GM18519 (cell line): ENCODE results near the gene SF3A1.
A peak's percentile ranks its signal among the peaks of the same experiment; 100 is the strongest.
"Not testable (repeated sequence)": the region's sequence is repeated elsewhere in the genome, so short reads cannot be mapped to it uniquely, and the experiment has no call there.

Source experiments
- ATAC-seq: cut with Tn5 transposase; IDR thresholded peaks from one replicate; pipeline ENCODE4 v1.9.1; 2021; ENCODE audit warnings: mild to moderate bottlenecking, moderate library complexity; ENCODE audit not compliant: unreplicated experiment, low FRiP score

The SF3A1 gene, protein sequence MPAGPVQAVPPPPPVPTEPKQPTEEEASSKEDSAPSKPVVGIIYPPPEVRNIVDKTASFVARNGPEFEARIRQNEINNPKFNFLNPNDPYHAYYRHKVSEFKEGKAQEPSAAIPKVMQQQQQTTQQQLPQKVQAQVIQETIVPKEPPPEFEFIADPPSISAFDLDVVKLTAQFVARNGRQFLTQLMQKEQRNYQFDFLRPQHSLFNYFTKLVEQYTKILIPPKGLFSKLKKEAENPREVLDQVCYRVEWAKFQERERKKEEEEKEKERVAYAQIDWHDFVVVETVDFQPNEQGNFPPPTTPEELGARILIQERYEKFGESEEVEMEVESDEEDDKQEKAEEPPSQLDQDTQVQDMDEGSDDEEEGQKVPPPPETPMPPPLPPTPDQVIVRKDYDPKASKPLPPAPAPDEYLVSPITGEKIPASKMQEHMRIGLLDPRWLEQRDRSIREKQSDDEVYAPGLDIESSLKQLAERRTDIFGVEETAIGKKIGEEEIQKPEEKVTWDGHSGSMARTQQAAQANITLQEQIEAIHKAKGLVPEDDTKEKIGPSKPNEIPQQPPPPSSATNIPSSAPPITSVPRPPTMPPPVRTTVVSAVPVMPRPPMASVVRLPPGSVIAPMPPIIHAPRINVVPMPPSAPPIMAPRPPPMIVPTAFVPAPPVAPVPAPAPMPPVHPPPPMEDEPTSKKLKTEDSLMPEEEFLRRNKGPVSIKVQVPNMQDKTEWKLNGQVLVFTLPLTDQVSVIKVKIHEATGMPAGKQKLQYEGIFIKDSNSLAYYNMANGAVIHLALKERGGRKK

GRCh38 chr22:30356449-30357235 lies at the start of gene SF3A1, which contains the start of gene CCDC157:
TSS of gene SF3A1 (minus strand) at chr22:30356894. CDS start at chr22:30356792, 102 bp downstream.
TSS of gene CCDC157 (plus strand) at chr22:30357007. CDS start at chr22:30366001, 8,994 bp downstream.
- ATAC-seq: peak; percentile 70

DNA sequence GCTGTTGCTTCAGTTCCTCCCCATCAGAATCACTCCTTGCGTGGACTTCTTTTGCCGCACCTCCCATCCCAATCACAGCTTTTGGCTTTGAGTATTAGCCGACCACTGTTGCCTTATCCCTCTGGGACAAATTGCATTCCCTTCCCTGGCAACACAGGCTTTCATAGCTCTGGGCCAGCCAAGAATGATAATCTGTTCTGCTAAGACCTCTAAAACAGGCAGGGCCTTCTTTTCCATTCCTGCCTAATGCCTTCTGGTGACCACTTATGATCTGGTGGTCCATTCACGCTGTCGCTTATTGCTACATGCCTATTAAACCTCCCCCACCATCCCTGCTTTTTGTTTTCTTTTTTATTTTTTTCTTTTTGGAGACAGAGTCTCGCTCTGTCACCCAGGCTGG lies 49.7 kb upstream of the SF3A1 start:
- ATAC-seq: no peak

DNA sequence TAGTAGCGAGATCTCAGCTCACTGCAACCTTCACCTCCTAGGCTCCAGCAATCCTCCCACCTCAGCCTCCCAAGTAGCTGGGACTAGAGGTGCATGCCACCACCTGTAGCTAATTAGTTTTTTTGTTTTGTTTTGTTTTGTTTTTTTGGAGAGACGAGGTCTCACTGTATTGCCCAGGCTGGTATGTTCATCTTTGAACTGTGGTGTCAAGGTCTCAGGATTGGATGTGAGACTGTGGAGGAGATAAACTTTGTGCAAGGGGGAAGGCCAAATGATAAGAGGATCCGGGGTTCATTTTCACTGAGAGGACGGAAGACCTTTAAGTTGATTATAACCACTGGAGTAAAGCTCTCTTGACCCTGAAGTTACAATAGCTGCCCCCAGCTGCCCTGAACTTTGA lies 49.0 kb upstream of the SF3A1 start:
- ATAC-seq: no peak

GRCh38 chr22:30404307-30404706 lies 47.6 kb upstream of the SF3A1 start:
- no peak for ATAC-seq

GRCh38 chr22:30402766-30403104 lies 46.0 kb upstream of the SF3A1 start:
- ATAC-seq: not testable (repeated sequence)

- no peak for ATAC-seq
Observed at GRCh38 chr22:30402028-30402765, 45.5 kb upstream of the SF3A1 start.

GRCh38 chr22:30401024-30401423 lies 44.3 kb upstream of the SF3A1 start:
- not testable (repeated sequence) for ATAC-seq

DNA sequence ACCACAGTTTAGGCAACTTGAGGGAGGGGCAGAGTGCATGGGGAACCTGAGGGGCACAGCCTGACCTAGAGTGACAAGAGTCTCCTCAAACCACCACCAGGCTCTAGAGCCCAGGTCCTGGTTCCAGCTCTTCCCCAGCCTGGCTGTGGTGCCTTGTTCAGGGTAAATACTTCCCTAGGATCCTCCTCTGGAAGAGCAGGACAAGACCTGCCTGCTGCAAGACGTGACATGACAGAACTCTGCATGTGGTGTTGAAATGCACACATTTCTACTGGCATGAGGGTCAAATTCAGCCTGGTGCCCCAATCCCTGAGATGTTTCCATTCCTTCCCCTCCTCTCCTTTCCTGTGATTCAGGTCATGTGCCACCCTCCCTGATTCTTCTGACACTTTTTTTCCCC lies 43.5 kb upstream of the SF3A1 start:
- ATAC-seq: no peak

DNA sequence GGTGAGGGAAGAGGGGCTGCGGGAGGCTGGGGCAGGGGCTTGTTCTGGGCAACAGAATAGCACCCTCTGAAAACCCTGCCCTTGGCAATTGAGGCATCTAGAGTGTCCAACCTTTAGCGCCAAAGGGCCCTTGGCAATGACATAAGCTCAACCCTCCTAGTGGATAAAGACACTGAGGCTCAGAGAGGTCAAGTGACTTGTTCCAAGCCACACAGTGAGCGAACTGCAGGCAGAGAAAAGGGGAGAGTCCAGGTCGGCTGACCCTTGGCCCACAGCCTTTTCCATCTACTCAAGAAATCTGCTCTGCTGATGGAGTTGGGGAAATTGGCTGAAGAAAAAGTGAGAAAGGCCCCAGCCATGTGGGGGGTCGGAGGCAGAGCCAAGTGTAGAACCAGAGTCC lies 43.0 kb upstream of the SF3A1 start:
- ATAC-seq: no peak

DNA sequence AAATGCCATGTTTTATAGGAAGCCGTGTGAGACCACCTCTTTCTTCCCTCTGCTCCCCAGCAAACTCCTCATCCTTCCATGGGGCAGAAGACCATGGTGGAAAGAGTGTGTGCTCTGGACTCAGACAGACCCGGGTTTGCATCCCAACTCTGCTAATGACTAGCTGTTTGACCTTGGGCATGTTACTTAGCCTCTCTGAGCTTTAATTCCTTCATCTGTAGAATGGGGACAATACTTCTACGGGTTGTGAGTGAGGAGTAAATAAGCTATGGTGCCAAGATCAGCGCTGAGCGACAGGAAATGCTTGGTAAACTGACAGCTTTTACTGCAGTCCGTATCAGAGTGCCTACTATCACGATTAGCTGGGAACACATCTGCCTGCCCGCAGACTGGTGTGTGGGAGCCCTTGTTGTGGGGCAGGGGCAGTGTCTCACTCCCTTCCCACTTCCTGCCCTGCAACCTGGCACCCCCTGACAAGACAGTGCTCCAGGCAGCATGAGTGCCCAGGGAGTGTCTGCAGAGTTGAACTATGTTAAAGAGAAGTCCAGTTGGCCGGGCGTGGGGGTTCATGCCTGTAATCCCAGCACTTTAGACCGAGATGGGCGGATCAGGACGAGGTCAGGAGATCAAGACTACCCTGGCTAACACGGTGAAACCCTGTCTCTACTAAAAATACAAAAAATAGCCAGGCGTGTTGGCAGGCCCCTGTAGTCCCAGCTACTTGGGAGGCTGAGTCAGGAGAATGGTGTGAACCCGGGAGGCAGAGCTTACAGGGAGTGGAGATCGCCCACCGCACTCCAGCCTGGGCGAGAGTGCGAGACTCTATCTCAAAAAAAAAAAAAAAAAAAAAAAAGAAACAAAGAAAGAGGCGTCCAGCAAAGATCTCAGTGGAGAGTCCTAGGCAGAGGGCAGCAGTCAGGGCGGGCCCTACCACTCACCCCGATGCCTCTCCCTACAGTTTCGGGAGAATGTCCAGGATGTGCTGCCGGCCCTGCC lies 42.3 kb upstream of the SF3A1 start:
- ATAC-seq: no peak

DNA sequence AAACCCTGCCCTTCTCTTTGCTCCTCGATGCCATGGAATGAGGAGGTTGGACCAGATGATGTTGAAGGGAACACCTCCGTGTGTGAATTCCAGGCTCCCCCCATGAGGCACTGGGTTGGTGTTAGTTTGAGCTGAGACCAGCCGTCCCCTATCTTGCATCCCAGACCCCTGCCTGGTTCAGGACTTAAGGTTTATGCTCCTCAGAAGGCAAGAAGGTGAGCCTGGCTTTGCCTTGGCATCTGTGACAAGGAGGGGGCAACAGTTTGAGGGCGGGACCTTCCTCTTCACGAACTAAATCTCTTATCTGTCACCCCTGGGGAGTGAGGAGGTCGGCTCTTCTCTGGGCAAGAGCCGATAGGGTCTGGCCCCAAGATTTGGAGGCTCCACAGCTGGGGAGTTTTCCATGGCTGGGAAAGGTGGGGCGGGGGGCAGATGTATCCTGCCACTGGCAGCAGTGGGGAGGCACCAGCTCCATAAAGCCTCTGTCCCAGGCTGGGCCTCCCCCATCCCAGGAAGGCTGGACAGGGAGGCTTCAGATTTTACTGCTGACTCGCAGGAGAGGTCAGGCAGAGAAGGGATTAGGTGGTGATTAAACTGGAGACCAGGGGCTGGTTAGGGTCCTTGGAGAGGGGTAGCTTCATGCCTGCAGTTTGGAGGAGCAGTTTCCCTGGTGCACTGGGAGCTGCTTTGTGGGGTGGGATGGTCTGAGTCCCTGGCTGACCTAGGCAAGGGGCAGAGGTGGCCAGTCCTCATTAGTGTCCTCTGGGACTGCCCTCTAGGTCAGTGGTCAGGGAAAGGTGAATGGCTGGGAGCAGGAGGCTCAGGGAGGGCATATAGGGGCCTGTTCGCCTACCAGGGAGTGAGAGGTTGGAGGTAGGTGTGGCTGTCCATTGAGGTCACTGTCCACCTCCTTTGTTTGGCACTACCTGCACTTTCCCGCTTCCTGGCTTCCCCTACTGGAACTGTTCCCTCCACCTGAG lies 41.3 kb upstream of the SF3A1 start:
- ATAC-seq: no peak

- ATAC-seq: no peak
Observed at GRCh38 chr22:30396871-30397655, 40.4 kb upstream of the SF3A1 start, which contains the start of gene SEC14L2. TSS of gene SEC14L2 (plus strand) at chr22:30397018. CDS start at chr22:30397117, 99 bp downstream.

- no peak for ATAC-seq
Observed at GRCh38 chr22:30393885-30394284, 37.2 kb upstream of the SF3A1 start.

DNA sequence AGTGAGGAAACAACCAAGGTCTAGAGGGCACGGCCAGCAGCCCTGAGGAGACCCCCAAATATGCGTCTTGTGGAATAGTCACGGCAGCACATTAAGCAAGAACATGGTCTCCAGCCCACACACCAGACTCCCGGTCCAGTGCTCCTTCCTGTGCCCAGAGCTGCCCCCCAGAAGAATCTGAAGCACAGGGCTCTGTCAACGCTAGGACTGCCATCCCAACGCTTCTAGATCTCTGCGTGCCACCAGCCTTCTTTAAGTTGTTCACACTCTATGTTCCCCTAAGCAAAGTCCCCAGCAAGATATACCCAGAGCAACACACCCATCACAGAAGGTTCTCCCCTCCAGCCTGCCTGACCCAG lies 36.6 kb upstream of the SF3A1 start:
- ATAC-seq: no peak

DNA sequence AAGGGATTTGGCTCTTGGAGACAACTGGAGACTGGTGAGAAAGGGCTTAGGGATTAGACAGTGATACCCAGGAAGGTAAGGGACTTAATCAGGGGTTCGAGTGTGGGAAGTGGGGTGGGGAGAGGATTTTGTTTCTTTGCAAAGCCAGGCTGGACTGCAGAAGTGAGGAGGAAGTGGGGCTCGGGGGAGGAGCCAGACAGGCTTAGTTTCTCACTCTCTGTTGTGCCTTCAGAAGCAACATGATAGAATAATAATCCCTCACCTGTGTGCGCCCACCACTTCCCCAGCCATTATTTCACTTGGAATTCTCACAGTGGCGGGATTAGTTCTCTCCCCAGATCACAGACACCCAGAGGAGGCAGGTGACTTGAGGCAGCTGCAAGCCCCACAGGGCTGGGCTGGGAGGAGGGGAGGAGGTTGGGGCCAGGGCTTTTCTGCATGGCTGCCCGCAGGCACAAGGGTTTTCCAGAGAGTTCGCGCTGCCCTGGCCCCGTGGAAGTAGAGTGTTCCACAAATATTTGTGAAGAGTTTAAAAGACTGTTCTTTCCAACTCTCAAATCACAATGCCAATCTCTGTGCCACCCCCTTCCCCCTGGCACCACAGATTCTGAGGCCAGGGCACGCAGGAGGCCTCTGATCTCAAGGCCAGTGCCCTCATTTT lies 36.1 kb upstream of the SF3A1 start:
- no peak for ATAC-seq

DNA sequence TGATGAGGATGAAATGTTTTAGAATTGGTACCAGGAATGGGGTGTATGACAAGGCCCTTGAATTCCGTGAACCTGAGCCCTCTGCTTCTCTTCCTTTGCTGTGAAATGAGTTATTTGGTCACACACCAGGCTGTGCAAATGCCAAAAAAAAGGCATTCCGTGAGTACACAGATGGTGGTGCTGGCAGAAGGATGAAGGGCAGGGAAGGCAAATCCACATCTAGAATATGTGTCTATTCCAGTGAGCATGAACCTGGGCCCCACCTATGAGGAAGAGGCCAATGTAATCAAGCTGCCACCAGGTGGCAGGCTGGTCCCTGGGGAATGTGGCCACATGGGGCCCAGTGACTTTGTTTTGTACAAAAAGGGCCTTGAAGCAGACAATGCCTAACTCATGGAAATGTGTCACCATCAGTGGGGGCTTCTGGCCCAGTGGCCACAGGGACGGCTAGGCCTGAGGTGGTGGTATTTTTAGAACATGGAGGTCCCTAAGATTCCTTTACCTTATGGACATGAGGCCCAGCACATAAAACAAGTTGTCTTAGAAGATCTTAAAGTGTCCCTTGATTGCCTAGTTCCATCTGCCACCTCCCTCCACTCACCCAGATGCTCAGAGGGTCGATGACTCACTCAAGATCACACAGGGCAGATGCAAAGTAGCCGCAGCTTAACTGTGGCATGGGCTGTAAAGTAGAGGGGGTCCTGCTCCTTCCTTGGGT lies 34.4 kb upstream of the SF3A1 start:
- no peak for ATAC-seq
